ENCODE measurements around the gene SIK3. TPM values are rescaled to one million over a fixed set of nuclear protein-coding genes. Genes with fewer than 3 reads are reported as not detected.

SIK3 gene
- total RNA-seq, 1 experiment from 2014 or later = 31.4 TPM

- no peaks in the 10 kb centered on the region for H3K27me3 ChIP-seq (ENCODE audit: insufficient read depth, low read length)
- H2AFZ ChIP-seq (ENCODE audit: low read length) = no peak overlapping the region
- no peaks in the 10 kb centered on the region for H3K23me2 ChIP-seq (ENCODE audit: insufficient read length, low read depth, low read length, poor library complexity, severe bottlenecking)
- DNase-seq = no peak
- H3K27ac Mint-ChIP-seq = no peak overlapping the region
- H3K14ac ChIP-seq (ENCODE audit: insufficient read depth, low read length) = no peak overlapping the region; the same call in 1 of the 2 replicates
- no peak overlapping the region for H2BK12ac ChIP-seq (ENCODE audit: insufficient read length, low read depth, low read length)
- H3K9me3 Mint-ChIP-seq = peaks cover 3 to 5% of the 10 kb centered on the region in 2 experiments; a peak in 3 of 5 replicates
- no peaks in the 10 kb centered on the region for H3K9me3 ChIP-seq (ENCODE audit: control insufficient read depth, low read depth, low read length)
- no peak overlapping the region for H3K18ac ChIP-seq (ENCODE audit: insufficient read length, low read depth, low read length)
- H2BK20ac ChIP-seq (ENCODE audit: low read depth, low read length, poor library complexity, severe bottlenecking) = no peak overlapping the region
- H3K4me1 ChIP-seq (ENCODE audit: insufficient read depth, low read length) = no peaks in the 10 kb centered on the region
- H2BK15ac ChIP-seq (ENCODE audit: low read depth, low read length) = no peak overlapping the region
- H3K4me3 Mint-ChIP-seq = no peak overlapping the region
- H3K4me2 ChIP-seq (ENCODE audit: insufficient read depth, insufficient read length, low read length) = no peak overlapping the region
- no peak overlapping the region for H4K8ac ChIP-seq (replicated peaks; ENCODE audit: insufficient read length, low read depth, low read length)
- H3K9ac ChIP-seq (ENCODE audit: extremely low read depth, insufficient read length, low read length) = no peak overlapping the region
- H4K91ac ChIP-seq (ENCODE audit: insufficient read length, low read depth, low read length) = no peak overlapping the region
- WGBS (ENCODE audit: extremely low coverage, insufficient read length, low lambda C conversion rate) = no CpG with 5 or more reads among the region's 6 CpGs
- no peak overlapping the region for H4K5ac ChIP-seq (ENCODE audit: insufficient read length, low read depth, low read length)
- no peaks in the 10 kb centered on the region for H3K36me3 Mint-ChIP-seq (ENCODE audit: insufficient read depth in 1 of 3, low read depth in 3 of 3)
- H3K79me1 ChIP-seq (ENCODE audit: insufficient read depth, low read depth, low read length, poor library complexity, severe bottlenecking) = no peaks in the 10 kb centered on the region
- H3K56ac ChIP-seq (ENCODE audit: insufficient read length, low read depth, low read length) = no peak overlapping the region
- H3K4me1 Mint-ChIP-seq = peaks cover 5 to 12% of the 10 kb centered on the region in 2 experiments
- H3K27me3 Mint-ChIP-seq (ENCODE audit: low read depth) = peaks cover 12% of the 10 kb centered on the region
- no peak overlapping the region for H3K4ac ChIP-seq (ENCODE audit: low read depth, low read length)
- H4K20me1 ChIP-seq (ENCODE audit: control insufficient read depth, insufficient read depth, insufficient read length) = no peaks in the 10 kb centered on the region
- TF ChIP-seq CTCF (conservative IDR thresholded peaks at IDR 0.05) = no peak
- H2BK5ac ChIP-seq (ENCODE audit: insufficient read length, low read length) = no peak overlapping the region
- H3K79me2 ChIP-seq (ENCODE audit: insufficient read depth, low read length) = no peaks in the 10 kb centered on the region
- no peak overlapping the region for H3T11ph ChIP-seq (ENCODE audit: low read length)
- H2AK5ac ChIP-seq (ENCODE audit: insufficient read length, low read length) = no peak overlapping the region
- no peak overlapping the region for H3K27ac ChIP-seq (ENCODE audit: insufficient read length, low read depth, low read length)
- H3K23ac ChIP-seq (ENCODE audit: insufficient read length, low read depth, low read length) = no peak overlapping the region
- no peak overlapping the region for H2BK120ac ChIP-seq (ENCODE audit: low read depth, low read length, poor library complexity, severe bottlenecking)
Measured at GRCh38 chr11:116827461-116827860, 270.8 kb downstream of the SIK3 start.
